Measurements from ENCODE around the gene SELENOM.
A peak's percentile ranks its signal among the peaks of the same experiment; 100 is the strongest.

SELENOM gene

GRCh38 chr22:31107178-31107893 lies at the start of gene SELENOM:
SELENOM (minus strand) TSS chr22:31107568; CDS start chr22:31107505, 63 bp downstream.
- peak; percentile 49 for DNase-seq

DNA sequence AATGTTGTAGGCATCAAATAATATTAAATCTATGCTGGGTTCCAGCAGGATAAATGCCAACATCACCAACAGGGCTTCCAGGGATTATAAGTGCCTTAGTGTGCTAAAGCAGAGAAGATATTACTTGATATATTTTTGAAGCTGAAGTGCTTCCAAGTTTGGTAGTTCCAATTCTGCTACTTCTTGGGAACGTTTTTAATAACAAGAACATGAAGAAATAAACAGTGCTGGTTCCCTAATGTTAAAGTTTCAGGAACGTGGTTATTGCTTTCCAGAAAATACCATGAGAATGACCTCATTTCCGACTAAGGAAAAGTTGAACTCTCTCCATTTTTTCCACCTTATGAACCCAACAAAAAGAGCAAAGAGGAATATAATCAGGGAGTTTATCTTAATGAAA lies 48.1 kb upstream of the SELENOM start:
- no peak for DNase-seq

DNA sequence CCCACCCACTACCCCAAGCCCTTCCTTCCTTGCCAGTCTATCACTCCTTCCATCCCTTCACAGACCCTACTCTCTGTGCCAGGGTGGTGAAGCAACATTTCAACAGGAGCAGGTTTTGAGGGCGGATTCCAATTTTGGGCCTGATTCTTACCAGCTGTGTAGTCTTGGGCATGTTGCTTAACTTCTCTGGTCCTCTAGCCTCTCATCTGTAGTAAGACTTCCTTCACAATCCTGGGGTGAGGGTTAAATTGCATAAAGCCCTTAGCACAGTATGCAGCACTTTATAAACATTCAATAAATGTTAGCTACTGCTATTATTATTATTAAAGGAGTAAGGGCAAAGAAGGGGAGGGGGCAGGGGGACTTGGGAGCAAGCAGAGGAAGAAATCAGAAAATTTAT lies 47.6 kb upstream of the SELENOM start:
- no peak for DNase-seq

DNA sequence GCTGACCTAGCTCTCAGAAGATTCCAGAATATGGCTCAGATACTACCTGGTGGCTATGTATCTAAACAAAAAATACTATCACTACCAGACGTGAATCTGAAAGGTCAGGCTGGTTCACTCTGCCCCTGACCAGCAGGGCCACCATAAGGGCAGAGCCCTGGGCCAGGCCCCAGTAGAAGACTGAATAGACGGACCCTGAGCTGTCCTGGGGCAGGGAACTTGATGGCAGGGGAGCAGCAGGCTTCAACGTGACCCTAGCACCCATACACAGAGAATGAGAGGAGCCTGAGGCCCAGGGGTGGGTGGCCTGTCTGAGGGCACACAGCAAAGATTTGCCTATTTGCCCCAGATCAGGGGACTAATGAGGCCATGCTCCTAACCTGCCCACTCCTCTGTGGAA lies 46.0 kb upstream of the SELENOM start:
- DNase-seq: no peak

DNA sequence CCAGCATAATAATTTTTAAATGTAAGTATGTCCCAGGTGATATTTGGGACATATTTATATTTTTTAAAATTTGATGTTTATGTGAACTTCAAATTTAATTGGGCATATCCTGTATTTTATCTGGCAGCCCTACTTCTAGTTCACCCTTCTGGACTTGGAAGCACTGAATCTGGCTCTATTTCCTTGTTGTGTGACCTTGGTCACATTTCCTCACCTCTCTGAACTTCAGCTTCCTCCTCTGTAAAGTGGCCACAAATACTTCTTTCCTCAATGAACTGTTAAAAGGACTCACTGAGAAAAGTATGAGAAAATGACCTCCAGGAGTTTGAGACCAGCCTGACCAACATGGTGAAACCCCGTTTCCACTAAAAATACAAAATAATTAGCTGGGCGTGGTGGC lies 44.5 kb upstream of the SELENOM start:
- no peak for DNase-seq

DNA sequence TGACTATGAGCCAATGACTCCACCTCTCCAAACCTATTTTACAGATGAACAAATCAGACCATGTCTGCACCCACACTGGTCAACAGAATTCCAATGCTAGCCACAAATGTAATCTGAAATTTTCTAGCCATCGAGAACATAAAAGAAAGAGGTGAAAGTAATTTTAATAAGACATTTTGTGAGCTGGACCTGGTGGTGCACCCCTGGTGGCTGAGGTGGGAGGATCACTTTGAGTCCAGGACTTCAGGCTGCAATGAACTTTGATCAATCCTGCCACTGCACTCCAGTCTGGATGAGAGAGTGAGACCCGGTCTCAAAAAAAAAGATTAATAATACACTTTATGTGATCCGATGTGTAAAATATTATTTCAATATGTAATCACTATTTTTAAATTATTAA lies 43.2 kb upstream of the SELENOM start:
- DNase-seq: no peak

GRCh38 chr22:31148953-31149627 lies 41.7 kb upstream of the SELENOM start:
- DNase-seq: no peak

DNA sequence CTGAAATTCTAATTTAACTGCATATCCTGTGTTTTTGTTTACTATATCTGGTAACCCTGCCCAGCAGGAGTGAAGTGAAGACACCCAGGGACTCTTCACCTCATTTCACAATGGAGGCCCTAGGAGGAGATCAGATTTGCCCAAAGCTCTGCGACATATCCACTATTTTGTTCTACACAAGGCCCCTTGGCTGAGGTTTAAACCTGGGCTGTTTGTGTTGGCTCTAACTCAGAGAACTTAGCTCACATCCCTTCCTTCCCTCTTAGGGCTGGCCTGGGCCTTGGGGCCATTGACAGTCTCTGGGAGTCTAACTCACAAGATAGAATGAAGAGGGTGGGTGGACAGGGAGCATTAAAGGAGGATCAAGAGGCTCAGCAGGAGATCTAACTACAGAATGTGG lies 41.1 kb upstream of the SELENOM start:
- no peak for DNase-seq

DNA sequence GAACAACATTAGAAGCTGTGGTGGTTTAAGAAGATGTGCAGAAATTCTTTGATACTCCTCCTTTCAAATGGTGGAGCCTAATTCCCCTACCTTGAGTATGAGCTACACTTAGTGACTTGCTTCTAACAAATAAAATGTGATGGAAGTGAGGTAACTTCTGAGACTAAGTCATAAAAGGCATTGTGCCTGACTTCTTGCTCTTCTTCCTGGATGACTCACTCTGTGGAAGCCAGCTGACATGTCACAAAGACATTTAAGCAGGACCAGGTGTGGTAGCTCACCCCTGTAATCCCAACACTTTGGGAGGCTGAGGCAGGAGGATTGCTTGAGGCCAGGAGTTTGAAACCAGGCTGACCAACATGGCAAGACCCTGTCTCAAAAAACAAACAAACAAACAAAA lies 36.9 kb upstream of the SELENOM start:
- DNase-seq: no peak

DNA sequence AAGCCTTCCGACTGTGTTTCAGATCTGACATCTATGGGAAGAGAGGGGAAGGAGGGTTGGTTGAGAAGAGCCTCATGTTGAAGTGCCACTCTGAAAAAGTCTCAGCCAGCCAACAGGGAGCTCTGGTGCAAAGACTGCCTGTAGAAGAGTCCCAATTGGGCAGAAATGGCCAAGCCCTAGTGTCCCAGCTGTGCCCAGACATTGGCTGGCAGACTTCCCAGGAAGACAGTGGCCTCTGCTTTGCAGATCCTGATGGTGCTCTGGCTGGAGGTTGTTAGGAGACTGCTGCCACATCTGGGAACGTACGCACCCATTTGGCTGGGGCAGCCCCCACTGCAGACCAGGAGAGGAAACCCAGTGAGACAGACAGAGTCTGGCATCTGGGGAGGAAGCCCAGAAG lies 36.2 kb upstream of the SELENOM start:
- no peak for DNase-seq

GRCh38 chr22:31143038-31143437 lies 35.7 kb upstream of the SELENOM start:
- DNase-seq: no peak

- DNase-seq: no peak
These were observed 34.9 kb upstream of the SELENOM start for GRCh38 chr22:31142285-31142684.

- DNase-seq: no peak
These were observed 34.2 kb upstream of the SELENOM start for GRCh38 chr22:31141551-31141950.

DNA sequence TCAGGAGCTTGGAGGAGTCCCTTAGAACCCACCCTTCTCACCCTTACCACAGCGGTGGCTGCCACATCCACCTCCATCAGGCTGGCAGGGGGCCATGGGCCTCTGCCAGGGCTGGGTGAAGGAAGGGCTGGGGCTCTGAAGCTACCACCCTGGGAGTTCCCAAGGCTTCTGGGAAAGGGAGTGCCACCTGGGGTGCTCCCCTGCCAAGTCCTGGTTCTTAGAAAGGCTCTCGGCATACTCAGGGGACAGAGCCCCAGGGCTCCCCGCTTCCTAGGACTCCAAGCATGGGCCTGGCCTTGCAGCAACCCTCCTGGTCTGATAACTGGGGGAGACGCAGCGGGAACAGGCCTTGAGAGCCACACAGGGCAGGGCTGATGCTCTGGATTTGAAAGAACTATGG lies 33.4 kb upstream of the SELENOM start:
- DNase-seq: no peak

DNA sequence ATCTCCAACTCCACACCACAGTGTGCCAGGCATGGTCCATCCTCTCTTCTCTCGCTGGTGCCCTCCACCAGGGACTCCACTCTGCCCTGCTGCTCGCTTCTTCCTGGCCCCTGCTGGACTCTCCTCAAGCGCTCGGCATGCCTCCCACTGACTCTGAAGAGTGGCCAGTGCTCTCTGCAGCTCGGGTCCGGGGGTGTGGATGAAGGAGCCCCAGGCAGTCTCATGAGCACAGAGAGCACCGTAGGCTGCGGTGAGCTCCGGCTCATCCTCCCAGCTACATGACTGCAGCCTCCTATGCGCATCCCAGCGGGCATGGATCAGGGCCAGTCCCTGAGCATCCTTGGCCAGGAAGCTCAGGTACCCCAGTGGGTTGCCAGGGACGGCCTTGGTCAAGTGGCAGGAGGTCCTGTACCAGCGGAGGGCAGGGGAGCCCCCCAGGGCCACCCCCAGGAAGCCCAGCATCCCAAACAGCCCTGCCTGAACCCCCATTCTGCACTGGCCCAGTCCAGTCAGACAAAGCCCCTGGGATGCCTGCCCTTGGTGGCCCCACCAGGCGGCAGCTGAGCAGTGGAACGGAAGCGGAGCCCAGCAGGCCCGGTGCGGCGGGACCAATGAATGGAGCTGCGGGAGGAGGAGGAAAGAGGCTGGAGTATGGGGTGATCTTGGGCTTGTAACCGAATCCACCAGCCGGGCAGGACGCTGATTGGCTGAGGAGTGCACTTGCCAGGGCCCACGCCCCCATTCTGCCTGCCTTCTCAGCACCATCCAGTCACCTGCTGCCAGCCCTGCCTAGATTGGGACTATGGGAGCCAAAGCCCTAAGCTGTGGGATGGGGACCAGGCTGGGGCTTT lies 32.7 kb upstream of the SELENOM start, which contains the start of gene PLA2G3:
Gene PLA2G3, minus strand, starts transcription at position 643 of the 851 bp plus-strand sequence. Its CDS starts 154 bp downstream, at position 489.
- DNase-seq: no peak

DNA sequence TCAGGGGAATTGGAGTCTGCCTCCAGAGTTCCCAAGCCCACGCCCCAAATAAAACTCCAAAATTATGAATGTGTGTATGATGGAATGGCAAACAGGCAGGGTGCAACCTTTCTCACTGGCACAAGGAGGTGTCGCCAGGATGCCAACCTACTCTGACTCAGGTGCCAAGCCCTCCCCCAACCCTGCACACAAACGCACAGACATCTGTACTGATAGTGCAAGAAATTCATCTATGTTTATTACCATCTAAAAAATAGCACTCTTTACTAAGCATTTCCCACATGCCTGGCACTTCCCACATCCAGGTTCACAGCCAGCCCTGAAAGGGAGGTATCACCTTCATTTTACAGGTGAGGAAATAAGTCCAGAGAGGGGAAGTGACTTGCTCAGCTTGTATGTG lies 31.7 kb upstream of the SELENOM start:
- no peak for DNase-seq

DNA sequence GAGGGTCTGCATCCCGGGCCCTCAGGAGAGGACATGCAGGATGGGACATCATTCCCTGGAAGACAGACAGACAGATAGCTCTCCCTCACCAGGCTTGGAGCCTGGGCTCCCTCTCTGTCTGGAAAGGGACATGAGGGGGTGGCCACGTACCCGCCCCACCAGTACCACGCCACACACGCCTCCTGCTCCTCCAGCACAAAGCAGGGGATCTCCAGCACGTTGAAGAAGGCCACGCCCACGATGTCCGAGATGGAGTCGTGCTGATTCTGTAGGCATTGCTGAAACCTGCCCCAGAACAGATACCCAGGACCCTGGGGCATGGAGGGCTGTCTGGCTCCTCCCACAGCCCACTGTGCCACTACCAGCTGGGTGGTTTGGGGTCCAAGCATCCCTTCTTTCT lies 30.8 kb upstream of the SELENOM start:
- DNase-seq: no peak

DNA sequence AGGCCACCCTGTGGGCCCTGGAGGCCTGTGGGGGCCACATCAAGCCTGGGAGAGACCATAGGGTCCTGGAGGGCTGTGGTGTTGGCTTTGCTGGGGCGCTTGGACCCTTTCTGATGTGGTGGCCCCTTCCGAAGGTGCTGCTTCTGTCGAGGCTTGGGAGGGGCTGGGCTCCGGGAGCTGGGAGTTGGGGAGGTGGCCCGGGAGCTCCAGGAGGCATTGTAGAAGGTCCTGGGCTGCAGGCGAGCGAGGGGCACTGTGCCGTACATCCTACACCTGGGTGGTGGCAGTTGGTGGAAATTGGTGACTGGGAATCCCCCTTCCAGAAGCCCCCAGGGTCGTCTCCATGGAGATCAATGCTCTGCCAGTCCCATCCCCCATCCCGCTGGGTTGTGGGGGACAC lies 30.4 kb upstream of the SELENOM start:
- DNase-seq: no peak

GRCh38 chr22:31136711-31137110 lies 29.3 kb upstream of the SELENOM start:
- no peak for DNase-seq

DNA sequence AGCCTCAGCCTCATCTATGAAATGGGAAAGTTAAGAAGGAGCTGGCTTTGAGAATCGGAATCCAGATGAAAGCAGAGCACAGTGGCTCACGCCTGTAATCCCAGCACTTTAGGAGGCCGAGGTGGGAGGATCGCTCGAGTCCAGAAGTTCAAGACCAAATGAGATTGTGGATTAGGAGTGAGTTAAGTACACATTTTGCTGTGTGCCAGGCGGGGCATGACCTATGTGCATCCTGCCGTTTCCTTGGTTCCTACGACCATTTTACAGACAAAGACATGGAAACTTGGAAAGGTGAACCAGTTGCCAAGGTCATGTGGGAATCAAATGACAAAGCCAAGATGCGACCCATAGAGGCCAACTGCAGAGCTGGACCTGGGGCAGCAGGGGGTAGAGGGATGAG lies 28.8 kb upstream of the SELENOM start:
- no peak for DNase-seq

DNA sequence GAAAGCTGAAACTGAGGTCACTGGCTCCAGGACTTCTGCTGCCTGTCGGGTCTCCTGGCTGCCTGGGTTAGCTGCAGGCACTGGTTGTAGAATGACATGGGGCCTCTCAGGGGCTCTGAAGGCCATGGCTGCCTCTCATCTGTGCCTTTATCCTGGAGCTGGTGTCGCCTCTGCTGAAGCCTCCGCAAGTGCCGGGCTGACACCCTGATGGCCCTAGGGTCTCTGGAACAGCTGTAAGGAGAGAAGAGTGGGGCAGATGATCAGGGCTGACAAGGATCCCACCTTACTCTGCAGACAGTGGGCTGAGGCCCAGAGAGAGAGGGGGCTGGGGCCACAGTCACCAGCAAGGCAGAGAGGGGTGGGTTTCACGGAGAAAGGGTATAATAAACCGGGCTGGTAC lies 28.3 kb upstream of the SELENOM start:
- DNase-seq: no peak

DNA sequence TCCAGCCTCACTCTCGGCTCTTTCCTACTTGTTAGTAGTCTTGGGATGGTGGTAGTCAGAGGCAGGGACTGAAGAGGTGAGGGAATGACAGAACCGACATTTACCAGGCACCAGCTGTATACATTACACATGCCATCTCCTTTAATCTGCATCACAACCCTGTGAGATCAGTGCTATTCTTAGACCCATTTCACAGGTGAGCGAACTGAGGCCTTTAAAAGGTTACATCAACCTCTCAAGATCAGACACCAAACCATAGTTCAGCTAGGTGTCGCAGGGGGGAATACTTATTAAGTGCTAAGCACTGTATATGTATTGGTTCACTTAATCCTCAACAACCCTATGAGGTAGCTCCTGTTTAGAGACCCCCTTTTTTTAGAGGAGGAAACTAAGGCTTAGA lies 27.3 kb upstream of the SELENOM start:
- no peak for DNase-seq

DNA sequence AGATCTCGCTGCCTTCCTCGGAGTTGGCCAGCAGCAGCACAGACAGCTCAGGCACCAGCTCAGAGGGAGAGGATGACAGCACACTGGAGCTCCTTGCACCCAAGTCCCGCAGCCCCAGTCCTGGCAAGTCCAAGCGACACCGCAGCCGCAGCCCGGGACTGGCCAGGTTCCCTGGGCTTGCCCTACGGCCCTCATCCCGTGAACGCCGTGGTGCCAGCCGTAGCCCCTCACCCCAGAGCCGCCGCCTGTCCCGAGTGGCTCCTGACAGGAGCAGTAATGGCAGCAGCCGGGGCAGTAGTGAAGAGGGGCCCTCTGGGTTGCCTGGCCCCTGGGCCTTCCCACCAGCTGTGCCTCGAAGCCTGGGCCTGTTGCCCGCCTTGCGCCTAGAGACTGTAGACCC lies 26.5 kb upstream of the SELENOM start:
- no peak for DNase-seq

DNA sequence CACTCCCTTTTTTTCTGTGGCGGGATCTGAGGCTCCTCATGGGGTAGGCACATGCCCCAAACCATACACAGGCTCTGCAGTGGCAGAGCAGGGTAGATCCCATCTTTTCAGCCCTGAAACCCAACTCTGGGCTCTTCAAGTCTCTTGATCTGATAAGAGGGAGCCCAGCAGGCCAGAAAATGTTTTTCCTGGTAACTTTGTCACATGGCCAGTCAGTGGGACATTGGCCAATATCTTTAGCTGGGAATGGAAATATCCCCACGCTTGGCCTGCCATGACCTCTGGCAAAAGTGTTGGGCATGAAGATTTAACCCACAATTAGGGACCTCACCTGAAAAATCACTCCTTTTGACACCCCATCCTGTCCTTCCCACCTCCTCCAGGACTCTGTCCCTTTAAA lies 23.5 kb upstream of the SELENOM start:
- DNase-seq: no peak
